ENCODE data around the gene VAMP2. TPM values are rescaled to one million over a fixed set of nuclear protein-coding genes. Genes with fewer than 3 reads are reported as not detected.

Gene VAMP2
- total and polyA plus RNA-seq, 9 donors: 10.9 to 77.2 (median 61.4) TPM

DNA sequence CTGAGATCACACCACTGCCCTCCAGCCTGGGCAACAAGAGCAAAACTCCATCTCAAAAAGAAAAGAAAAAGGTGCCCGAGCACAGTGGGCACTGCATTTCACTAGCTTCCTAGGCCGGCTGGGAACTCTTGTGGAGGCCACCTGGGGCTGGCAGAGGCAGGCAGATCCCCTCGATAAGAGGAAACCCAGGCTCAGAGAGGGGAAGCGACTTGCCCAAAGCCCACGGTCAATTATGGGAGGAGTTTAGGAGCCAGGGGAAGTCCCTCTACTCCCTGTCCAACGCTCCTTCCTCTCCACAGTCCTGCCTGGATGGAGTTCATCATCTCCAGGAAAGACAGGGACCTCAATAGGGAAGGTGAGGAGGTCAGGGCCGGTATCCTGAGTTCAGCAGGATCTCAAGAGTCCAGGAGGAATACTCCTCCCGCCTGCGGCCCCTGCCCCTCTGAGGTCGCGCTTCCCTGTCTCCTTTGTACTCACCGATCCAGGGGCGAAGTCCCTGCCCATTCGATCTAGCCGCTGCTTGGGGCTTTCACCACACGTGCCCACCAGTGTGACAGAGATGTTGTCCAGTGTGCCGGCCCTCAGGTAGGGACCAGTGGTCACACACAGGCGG is 45.3 kb downstream of the VAMP2 start:
- peaks cover 26% of the 10 kb centered on the region for H3K4me1 ChIP-seq (ENCODE audit: control insufficient read depth, insufficient read depth, low read length)
- peak overlapping the region; percentile 77 for H3K4me3 ChIP-seq (ENCODE audit: low read length)
- no peak overlapping the region for H3K27ac ChIP-seq (ENCODE audit: low read length)
- peaks cover 66% of the 10 kb centered on the region for H3K27me3 ChIP-seq (ENCODE audit: control insufficient read depth, insufficient read depth, low read length)
- DNase-seq: peak; percentile 30
- H3K36me3 ChIP-seq (ENCODE audit: control insufficient read depth, insufficient read depth, low read length): no peaks in the 10 kb centered on the region
- 2% methylated on average over 10 of the region's 18 CpGs for WGBS (ENCODE audit: insufficient coverage)
- H3K9me3 ChIP-seq (replicated peaks; ENCODE audit: control insufficient read depth, low read depth, low read length): no peaks in the 10 kb centered on the region

DNA sequence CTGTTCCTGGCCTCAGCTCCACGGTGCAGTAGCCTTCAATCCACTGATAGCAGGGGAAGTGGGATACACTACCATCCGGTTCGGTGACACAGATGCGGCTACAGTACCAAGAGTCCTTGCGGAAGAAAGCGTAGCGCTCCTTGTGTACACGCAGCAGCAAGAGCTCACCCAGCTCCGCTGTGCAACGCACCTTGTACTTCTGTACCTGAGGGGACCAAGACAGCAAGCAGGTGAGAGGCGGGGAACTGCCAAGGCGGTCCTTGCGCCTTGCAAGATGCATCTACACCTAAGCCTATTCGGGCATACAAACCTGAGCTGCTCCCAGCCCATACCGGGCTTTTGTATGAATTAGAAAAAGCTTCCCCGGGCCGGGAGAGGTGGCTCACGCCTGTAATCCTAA is 46.0 kb downstream of the VAMP2 start:
- no peak for DNase-seq
- Histone ChIP-seq H3K27me3 (ENCODE audit: control insufficient read depth, insufficient read depth, low read length) (peaks cover 66% of the 10 kb centered on the region), H3K9me3 (replicated peaks; ENCODE audit: control insufficient read depth, low read depth, low read length) (no peaks in the 10 kb centered on the region), H3K36me3 (ENCODE audit: control insufficient read depth, insufficient read depth, low read length) (no peaks in the 10 kb centered on the region), H3K4me3 (ENCODE audit: low read length) (no peak overlapping the region), H3K27ac (ENCODE audit: low read length) (no peak overlapping the region), H3K4me1 (ENCODE audit: control insufficient read depth, insufficient read depth, low read length) (peaks cover 24% of the 10 kb centered on the region)
- WGBS (ENCODE audit: insufficient coverage): 57% methylated on average over 14 of the region's 18 CpGs

GRCh38 chr17:8110907-8111306 is 51.8 kb downstream of the VAMP2 start:
- no peak overlapping the region for H3K27ac ChIP-seq (ENCODE audit: low read length)
- DNase-seq: no peak
- 81% methylated on average over 6 of the region's 6 CpGs for WGBS (ENCODE audit: insufficient coverage)
- H3K9me3 ChIP-seq (replicated peaks; ENCODE audit: control insufficient read depth, low read depth, low read length): no peaks in the 10 kb centered on the region
- peaks cover 8% of the 10 kb centered on the region for H3K4me1 ChIP-seq (ENCODE audit: control insufficient read depth, insufficient read depth, low read length)
- no peak overlapping the region for H3K4me3 ChIP-seq (ENCODE audit: low read length)
- peaks cover 70% of the 10 kb centered on the region for H3K27me3 ChIP-seq (ENCODE audit: control insufficient read depth, insufficient read depth, low read length)
- no peaks in the 10 kb centered on the region for H3K36me3 ChIP-seq (ENCODE audit: control insufficient read depth, insufficient read depth, low read length)

DNA sequence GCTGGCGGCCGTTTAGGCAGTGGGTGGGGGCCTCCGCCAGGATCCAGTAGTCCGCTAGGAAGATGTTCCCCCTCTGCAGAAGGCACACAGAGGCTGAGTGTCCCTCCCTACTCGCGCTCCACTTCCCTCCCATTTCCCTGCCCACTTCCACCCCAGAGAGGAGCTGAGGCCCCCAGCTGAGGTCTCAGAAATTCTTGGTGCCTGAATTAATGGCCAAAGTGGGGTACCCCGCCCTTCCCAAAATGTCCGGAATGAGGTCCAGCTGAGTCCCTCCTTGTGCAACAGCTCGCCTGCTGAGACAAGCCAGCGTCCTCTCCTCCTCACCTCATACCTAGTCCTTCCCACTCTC is 52.3 kb downstream of the VAMP2 start:
- Histone ChIP-seq H3K27ac (ENCODE audit: low read length) (no peak overlapping the region), H3K27me3 (ENCODE audit: control insufficient read depth, insufficient read depth, low read length) (peaks cover 66% of the 10 kb centered on the region), H3K4me3 (ENCODE audit: low read length) (no peak overlapping the region), H3K9me3 (replicated peaks; ENCODE audit: control insufficient read depth, low read depth, low read length) (no peaks in the 10 kb centered on the region), H3K36me3 (ENCODE audit: control insufficient read depth, insufficient read depth, low read length) (no peaks in the 10 kb centered on the region), H3K4me1 (ENCODE audit: control insufficient read depth, insufficient read depth, low read length) (peaks cover 8% of the 10 kb centered on the region)
- DNase-seq: no peak
- whole genome bisulfite sequencing (ENCODE audit: insufficient coverage): 38% methylated on average over 7 of the region's 10 CpGs

DNA sequence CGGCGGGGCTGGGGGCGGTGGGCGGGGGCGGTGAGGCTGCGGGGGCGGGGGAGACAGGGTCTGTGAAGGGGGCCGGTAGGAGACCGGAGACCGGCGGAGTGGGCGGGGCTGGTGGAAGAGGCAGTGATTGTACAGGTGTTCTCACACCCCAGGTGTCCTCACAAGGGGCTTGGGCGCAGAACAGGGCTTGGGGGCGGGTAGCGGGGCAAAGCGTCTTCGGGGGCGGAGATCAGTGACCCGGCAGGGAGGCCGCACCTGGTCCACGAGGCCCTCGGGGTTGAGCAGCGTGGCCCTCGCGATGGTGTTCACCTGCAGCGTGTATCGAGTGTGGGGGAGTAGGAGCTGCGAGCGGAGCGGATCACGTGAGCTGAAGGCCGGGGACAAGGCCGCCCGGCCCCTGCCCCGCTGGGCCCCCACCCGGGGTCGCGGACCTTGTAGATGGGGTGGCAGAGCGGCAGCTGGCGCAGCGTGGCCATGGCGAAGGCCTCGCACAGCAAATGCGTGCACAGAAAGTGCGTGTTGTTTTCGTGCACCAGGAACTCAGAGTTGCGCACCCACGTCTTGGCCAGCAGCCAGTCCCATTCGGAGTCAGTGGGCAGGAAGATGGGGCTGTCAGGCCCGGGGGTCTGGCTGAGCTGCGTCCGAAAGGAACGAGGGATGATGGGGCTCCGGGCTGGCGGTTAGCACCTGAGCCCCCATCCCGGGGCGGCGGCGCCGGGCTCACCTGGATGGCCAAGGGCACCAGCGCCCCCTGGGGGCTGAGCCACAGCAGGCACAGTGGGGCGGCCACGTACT is 52.9 kb downstream of the VAMP2 start:
- Histone ChIP-seq H3K27me3 (ENCODE audit: control insufficient read depth, insufficient read depth, low read length) (peaks cover 63% of the 10 kb centered on the region), H3K4me3 (ENCODE audit: low read length) (peak overlapping the region; percentile 17), H3K27ac (ENCODE audit: low read length) (no peak overlapping the region), H3K4me1 (ENCODE audit: control insufficient read depth, insufficient read depth, low read length) (peaks cover 8% of the 10 kb centered on the region), H3K36me3 (ENCODE audit: control insufficient read depth, insufficient read depth, low read length) (no peaks in the 10 kb centered on the region), H3K9me3 (replicated peaks; ENCODE audit: control insufficient read depth, low read depth, low read length) (no peaks in the 10 kb centered on the region)
- 3% methylated on average over 55 of the region's 63 CpGs for WGBS (ENCODE audit: insufficient coverage)
- peak; percentile 24 for DNase-seq

Other genes starting within 250 kb of the VAMP2 start
- 3.0 TPM for gene RNF227, start 246.7 kb downstream of the VAMP2 start, total RNA-seq
- gene RNF227, start 246.7 kb downstream of the VAMP2 start, polyA plus RNA-seq (ENCODE audit: insufficient read depth in 1 of 8, insufficient read length in 8 of 8, low replicate concordance in 1 of 8): 1 to 10 TPM; 2.5 to 4.1 (median 3.0) TPM
- gene KCNAB3, start 233.1 kb downstream of the VAMP2 start, total RNA-seq: 2.4 TPM
- gene KCNAB3, start 233.1 kb downstream of the VAMP2 start, polyA plus RNA-seq (ENCODE audit: insufficient read depth in 1 of 8, insufficient read length in 8 of 8, low replicate concordance in 1 of 8): 1 to 10 TPM; 3.5 to 9.5 (median 5.2) TPM
- gene TRAPPC1, start 231.0 kb downstream of the VAMP2 start, total RNA-seq: 14.3 TPM
- gene TRAPPC1, start 231.0 kb downstream of the VAMP2 start, polyA plus RNA-seq (ENCODE audit: insufficient read depth in 1 of 8, insufficient read length in 8 of 8, low replicate concordance in 1 of 8): 100 to 1,000 TPM in 4 of 8 donors, 10 to 100 TPM in 4; 83.3 to 107 (median 101) TPM
- 15.8 TPM for gene CNTROB, start 230.7 kb downstream of the VAMP2 start, total RNA-seq
- 10 to 100 TPM; 29.5 to 41.0 (median 35.2) TPM for gene CNTROB, start 230.7 kb downstream of the VAMP2 start, polyA plus RNA-seq (ENCODE audit: insufficient read depth in 1 of 8, insufficient read length in 8 of 8, low replicate concordance in 1 of 8)
- under 0.01 TPM for gene GUCY2D, start 160.3 kb downstream of the VAMP2 start, total RNA-seq
- gene GUCY2D, start 160.3 kb downstream of the VAMP2 start, polyA plus RNA-seq (ENCODE audit: insufficient read depth in 1 of 8, insufficient read length in 8 of 8, low replicate concordance in 1 of 8): under 1 TPM in 2 of 8 donors, not detected in 6; 0.04 to 0.11 TPM
- gene ALOX15B, start 123.9 kb downstream of the VAMP2 start, total RNA-seq: 0.31 TPM
- under 1 TPM; 0.05 to 0.59 (median 0.30) TPM for gene ALOX15B, start 123.9 kb downstream of the VAMP2 start, polyA plus RNA-seq (ENCODE audit: insufficient read depth in 1 of 8, insufficient read length in 8 of 8, low replicate concordance in 1 of 8)
- not detected for gene ALOX12B, start 75.2 kb downstream of the VAMP2 start, total RNA-seq
- gene ALOX12B, start 75.2 kb downstream of the VAMP2 start, polyA plus RNA-seq (ENCODE audit: insufficient read depth in 1 of 8, insufficient read length in 8 of 8, low replicate concordance in 1 of 8): not detected
- not detected for gene ALOXE3, start 44.4 kb downstream of the VAMP2 start, total RNA-seq
- gene ALOXE3, start 44.4 kb downstream of the VAMP2 start, polyA plus RNA-seq (ENCODE audit: insufficient read depth in 1 of 8, insufficient read length in 8 of 8, low replicate concordance in 1 of 8): not detected
- gene HES7, start 38.8 kb downstream of the VAMP2 start, total RNA-seq: 0.27 TPM
- gene HES7, start 38.8 kb downstream of the VAMP2 start, polyA plus RNA-seq (ENCODE audit: insufficient read depth in 1 of 8, insufficient read length in 8 of 8, low replicate concordance in 1 of 8): under 1 TPM in 6 of 8 donors, not detected in 2; 0.08 to 0.28 (median 0.13) TPM
- 25.6 TPM for gene PER1, start 10.5 kb downstream of the VAMP2 start, total RNA-seq
- 100 to 1,000 TPM in 1 of 8 donors, 10 to 100 TPM in 7; 42.4 to 103 (median 63.9) TPM for gene PER1, start 10.5 kb downstream of the VAMP2 start, polyA plus RNA-seq (ENCODE audit: insufficient read depth in 1 of 8, insufficient read length in 8 of 8, low replicate concordance in 1 of 8)
- 17.7 TPM for gene TMEM107, start 13.4 kb upstream of the VAMP2 start, total RNA-seq
- 1 to 10 TPM; 6.1 to 9.2 (median 7.1) TPM for gene TMEM107, start 13.4 kb upstream of the VAMP2 start, polyA plus RNA-seq (ENCODE audit: insufficient read depth in 1 of 8, insufficient read length in 8 of 8, low replicate concordance in 1 of 8)
- gene BORCS6, start 27.2 kb upstream of the VAMP2 start, total RNA-seq: 5.7 TPM
- gene BORCS6, start 27.2 kb upstream of the VAMP2 start, polyA plus RNA-seq (ENCODE audit: insufficient read depth in 1 of 8, insufficient read length in 8 of 8, low replicate concordance in 1 of 8): 1 to 10 TPM; 3.7 to 5.4 (median 5.0) TPM
- 13.5 TPM for gene AURKB, start 47.6 kb upstream of the VAMP2 start, total RNA-seq
- 10 to 100 TPM; 13.8 to 26.4 (median 22.8) TPM for gene AURKB, start 47.6 kb upstream of the VAMP2 start, polyA plus RNA-seq (ENCODE audit: insufficient read depth in 1 of 8, insufficient read length in 8 of 8, low replicate concordance in 1 of 8)
- 4.8 TPM for gene CTC1, start 85.1 kb upstream of the VAMP2 start, total RNA-seq
- gene CTC1, start 85.1 kb upstream of the VAMP2 start, polyA plus RNA-seq (ENCODE audit: insufficient read depth in 1 of 8, insufficient read length in 8 of 8, low replicate concordance in 1 of 8): 10 to 100 TPM in 4 of 8 donors, 1 to 10 TPM in 4; 7.9 to 14.5 (median 9.8) TPM
- gene PFAS, start 86.3 kb upstream of the VAMP2 start, total RNA-seq: 23.1 TPM
- 10 to 100 TPM; 21.7 to 32.5 (median 28.1) TPM for gene PFAS, start 86.3 kb upstream of the VAMP2 start, polyA plus RNA-seq (ENCODE audit: insufficient read depth in 1 of 8, insufficient read length in 8 of 8, low replicate concordance in 1 of 8)
- 12.9 TPM for gene RANGRF, start 125.7 kb upstream of the VAMP2 start, total RNA-seq
- gene RANGRF, start 125.7 kb upstream of the VAMP2 start, polyA plus RNA-seq (ENCODE audit: insufficient read depth in 1 of 8, insufficient read length in 8 of 8, low replicate concordance in 1 of 8): 10 to 100 TPM; 22.0 to 28.3 (median 22.9) TPM
- gene SLC25A35, start 132.5 kb upstream of the VAMP2 start, total RNA-seq: 0.35 TPM
- 1 to 10 TPM; 1.4 to 2.9 (median 1.8) TPM for gene SLC25A35, start 132.5 kb upstream of the VAMP2 start, polyA plus RNA-seq (ENCODE audit: insufficient read depth in 1 of 8, insufficient read length in 8 of 8, low replicate concordance in 1 of 8)
- gene ARHGEF15, start 147.3 kb upstream of the VAMP2 start, total RNA-seq: 5.1 TPM
- 10 to 100 TPM; 11.8 to 16.4 (median 13.9) TPM for gene ARHGEF15, start 147.3 kb upstream of the VAMP2 start, polyA plus RNA-seq (ENCODE audit: insufficient read depth in 1 of 8, insufficient read length in 8 of 8, low replicate concordance in 1 of 8)
- not detected for gene ODF4, start 176.9 kb upstream of the VAMP2 start, total RNA-seq
- gene ODF4, start 176.9 kb upstream of the VAMP2 start, polyA plus RNA-seq (ENCODE audit: insufficient read depth in 1 of 8, insufficient read length in 8 of 8, low replicate concordance in 1 of 8): not detected
- 7,287 TPM for gene RPL26, start 220.2 kb upstream of the VAMP2 start, total RNA-seq
- gene RPL26, start 220.2 kb upstream of the VAMP2 start, polyA plus RNA-seq (ENCODE audit: insufficient read depth in 1 of 8, insufficient read length in 8 of 8, low replicate concordance in 1 of 8): 1,000 to 10,000 TPM; 2,833 to 4,183 (median 3,234) TPM
- not detected for gene RNF222, start 234.9 kb upstream of the VAMP2 start, total RNA-seq
- under 1 TPM in 5 of 8 donors, not detected in 3; 0.06 to 0.16 (median 0.08) TPM for gene RNF222, start 234.9 kb upstream of the VAMP2 start, polyA plus RNA-seq (ENCODE audit: insufficient read depth in 1 of 8, insufficient read length in 8 of 8, low replicate concordance in 1 of 8)

Measured in muscle of leg (tissue), 11 donors.